ENCODE measurements around the gene PSMA8.
"Not testable (repeated sequence)": the region's sequence is repeated elsewhere in the genome, so short reads cannot be mapped to it uniquely, and the experiment has no call there.

PSMA8 gene

DNA sequence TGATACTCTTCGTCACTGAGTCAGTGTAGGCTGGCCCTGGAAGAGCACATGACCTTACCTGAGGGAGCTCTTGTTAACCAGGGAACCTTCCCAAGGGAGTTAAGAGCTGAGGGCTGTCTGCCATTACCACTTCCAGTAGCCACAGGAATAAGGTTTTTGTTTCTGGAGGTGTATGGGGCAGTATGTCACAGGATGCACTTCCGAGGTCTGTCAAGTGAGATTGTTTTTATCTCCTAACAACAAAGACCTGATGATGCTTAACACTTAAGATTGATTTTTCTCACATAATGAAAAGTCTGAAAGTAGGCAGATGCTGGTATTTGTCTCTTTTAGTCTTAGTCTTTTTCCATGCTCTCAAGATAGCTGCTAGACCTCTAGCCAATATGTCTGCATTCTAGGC, 41.8 kb downstream of the PSMA8 start:
- DNase-seq (ENCODE audit: low read depth): no peak

DNA sequence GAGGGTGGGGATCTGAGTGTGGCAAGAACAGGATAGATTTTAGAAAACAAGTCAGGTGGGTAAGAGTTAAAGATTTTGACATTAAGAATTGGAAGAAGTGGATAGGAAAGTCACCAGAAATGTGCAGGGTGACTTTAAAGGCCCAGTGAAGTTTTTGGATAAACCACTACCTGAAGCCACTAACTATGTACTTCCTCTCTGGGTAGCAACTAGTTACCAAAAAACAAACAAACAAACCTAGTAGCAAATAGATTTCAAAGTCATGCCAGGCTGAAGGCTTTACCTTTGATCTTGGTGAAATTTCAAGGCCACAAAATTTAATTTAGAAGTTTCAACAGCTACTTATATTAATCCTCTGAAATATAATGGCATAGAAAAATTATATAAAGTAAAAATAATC, 42.5 kb downstream of the PSMA8 start:
- no peak for DNase-seq (ENCODE audit: low read depth)

- no peak for DNase-seq (ENCODE audit: low read depth)
Observed at GRCh38 chr18:26181343-26181826, 47.7 kb downstream of the PSMA8 start.

DNA sequence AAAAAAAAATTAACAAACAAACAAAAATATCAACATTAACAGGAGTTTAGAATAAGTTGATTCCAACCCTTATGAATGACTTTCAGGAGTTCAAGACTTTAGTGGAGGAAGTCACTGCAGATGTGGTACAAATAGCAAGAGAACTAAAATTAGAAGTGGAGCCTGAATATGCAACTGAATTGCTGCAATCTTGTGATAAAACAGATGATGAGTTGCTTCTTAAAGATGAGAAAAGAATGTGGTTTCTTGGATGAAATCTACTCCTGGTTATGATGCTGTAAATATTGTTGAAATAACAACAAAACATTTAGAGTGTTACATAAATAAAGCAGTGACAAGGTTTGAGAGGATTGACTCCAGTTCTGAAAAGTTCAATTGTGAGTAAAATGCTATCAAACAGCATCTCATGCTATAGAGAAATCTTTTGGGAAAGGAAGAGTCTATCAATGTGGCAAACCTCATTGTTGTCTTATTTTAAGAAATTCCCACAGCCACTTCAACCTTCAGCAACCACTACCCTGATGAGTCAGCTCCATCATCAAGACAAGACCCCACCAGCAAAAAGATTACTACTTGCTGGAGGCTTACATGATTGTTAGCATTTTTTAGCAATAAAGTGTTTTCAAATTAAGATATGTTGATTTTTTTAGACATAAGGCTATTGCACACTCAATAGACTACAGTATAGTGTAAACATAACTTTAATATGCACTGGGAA, 49.9 kb downstream of the PSMA8 start:
- DNase-seq (ENCODE audit: low read depth): no peak

- no peak for DNase-seq (ENCODE audit: low read depth)
Observed at GRCh38 chr18:26185267-26185666, 51.6 kb downstream of the PSMA8 start.

GRCh38 chr18:26190506-26190905, 56.8 kb downstream of the PSMA8 start:
- no peak for DNase-seq (ENCODE audit: low read depth)

DNA sequence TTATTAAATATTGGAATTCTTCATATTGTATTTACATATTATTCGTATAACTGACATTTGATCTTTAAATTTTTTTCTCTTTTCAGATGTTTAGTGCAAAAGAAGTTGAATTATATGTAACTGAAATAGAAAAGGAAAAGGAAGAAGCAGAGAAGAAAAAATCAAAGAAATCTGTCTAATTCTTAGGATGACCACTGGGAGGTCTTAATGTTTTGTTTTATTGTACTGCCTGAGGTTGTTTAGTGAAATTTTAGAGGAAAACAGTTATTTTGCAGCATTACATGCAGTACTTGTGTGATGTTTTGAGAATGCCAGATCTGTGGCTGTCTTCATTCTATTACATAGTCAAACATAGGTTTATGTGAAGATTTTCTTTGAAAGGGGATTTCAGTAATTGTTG, 58.6 kb downstream of the PSMA8 start:
- DNase-seq (ENCODE audit: low read depth): no peak

DNA sequence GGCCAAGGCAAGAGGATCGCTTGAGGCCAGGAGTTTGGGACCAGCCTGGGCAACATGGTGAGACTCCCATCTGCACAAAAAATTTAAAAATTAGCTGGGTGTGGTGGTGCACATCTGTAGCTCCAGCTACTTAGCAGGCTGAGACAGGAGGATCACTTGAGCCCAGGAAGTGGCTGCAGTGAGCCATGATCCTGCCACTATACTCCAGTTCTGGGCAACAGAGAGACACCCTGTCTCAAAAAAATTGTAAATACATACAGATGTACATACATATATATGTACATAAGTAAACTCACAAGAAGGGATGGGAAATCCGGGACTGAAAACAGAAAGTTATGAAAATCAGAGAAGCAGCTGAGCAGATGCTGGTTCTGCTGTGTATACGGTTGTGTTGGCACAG, 62.9 kb downstream of the PSMA8 start:
- DNase-seq (ENCODE audit: low read depth): no peak

DNA sequence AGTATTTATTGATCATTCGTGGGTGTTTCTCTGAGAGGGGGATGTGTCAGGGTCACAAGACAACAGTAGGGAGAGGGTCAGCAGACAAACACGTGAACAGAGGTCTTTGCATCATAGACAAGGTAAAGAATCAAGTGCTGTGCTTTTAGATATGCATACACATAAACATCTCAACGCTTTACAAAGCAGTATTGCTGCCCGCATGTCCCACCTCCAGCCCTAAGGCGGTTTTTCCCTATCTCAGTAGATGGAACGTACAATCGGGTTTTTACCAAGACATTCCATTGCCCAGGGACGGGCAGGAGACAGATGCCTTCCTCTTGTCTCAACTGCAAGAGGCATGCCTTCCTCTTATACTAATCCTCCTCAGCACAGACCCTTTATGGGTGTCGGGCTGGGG, 68.3 kb downstream of the PSMA8 start:
- DNase-seq (ENCODE audit: low read depth): not testable (repeated sequence)

- no peak for DNase-seq (ENCODE audit: low read depth)
Observed at GRCh38 chr18:26205318-26205717, 71.6 kb downstream of the PSMA8 start.

DNA sequence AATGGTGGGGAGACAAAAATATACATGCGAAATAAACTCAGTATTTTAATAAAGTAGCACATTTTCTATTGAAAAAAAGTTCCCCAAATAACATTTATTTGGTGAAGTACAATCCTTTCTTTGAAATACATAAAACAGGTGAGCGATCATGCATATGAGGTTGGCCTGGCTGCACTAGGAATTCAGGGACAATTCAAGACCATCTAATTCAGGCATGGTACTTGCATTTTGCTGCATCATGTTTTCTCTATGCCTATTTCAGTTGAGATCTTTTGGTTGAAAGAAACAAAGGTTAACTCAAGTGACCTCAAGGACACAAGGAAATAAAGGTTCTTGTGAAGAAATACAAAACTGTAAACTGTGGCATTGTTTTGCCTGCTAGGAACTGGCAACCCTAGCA, 72.8 kb downstream of the PSMA8 start:
- DNase-seq (ENCODE audit: low read depth): no peak

DNA sequence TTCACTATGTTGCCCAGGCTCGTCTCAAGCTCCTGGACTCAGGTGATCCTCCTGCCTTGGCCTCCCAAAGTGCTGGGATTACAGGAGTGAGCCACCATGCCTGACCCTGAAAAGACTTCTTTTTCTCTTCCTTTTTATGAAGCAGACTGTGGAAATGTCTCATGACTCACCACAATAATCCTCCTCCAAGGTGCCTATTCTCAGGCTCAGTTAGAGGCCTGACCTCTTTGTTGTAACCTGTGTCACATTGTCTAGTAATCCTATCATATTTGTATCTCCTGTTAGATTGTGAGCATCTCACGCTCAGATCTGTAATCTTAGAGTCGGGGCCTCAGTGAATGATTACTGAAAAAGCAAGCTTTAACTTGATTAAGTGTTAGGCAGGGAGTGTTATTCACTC, 74.3 kb downstream of the PSMA8 start:
- DNase-seq (ENCODE audit: low read depth): no peak

- no peak for DNase-seq (ENCODE audit: low read depth)
Observed at GRCh38 chr18:26208977-26209376, 75.3 kb downstream of the PSMA8 start.

GRCh38 chr18:26210147-26210546, 76.5 kb downstream of the PSMA8 start:
- DNase-seq (ENCODE audit: low read depth): no peak

DNA sequence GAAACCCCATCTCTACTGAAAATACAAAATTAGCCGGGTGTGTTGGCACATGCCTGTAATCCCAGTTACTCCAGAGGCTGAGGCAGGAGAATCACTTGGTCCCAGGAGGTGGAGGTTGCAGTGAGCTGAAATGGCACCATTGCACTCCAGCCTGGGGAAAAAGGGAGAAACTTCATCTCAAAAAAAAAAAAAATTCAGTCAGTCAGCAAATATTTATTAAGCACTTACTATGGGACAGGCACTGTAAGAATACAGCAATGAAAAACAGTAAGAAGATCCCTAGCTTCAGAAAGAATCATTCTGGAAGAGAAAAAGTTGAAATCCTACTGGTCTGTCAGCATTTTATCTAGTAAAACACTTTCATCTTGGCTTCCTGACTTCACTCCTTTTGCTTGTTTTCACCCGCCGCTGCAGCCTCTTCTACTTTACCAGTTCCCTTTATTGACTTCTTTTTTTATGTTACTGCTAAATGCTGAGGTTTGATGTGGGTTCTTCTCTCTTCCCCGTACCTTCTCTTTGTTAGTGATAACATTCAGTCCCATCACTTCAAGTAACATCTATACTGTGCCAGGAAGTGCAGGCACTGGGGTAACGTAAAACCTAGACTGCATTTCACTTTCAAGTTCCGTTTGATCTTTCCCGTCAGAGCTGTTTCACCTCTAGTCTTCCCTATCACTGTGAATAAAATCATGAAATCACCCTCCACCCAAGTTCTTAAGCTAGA, 81.7 kb downstream of the PSMA8 start:
- no peak for DNase-seq (ENCODE audit: low read depth)

DNA sequence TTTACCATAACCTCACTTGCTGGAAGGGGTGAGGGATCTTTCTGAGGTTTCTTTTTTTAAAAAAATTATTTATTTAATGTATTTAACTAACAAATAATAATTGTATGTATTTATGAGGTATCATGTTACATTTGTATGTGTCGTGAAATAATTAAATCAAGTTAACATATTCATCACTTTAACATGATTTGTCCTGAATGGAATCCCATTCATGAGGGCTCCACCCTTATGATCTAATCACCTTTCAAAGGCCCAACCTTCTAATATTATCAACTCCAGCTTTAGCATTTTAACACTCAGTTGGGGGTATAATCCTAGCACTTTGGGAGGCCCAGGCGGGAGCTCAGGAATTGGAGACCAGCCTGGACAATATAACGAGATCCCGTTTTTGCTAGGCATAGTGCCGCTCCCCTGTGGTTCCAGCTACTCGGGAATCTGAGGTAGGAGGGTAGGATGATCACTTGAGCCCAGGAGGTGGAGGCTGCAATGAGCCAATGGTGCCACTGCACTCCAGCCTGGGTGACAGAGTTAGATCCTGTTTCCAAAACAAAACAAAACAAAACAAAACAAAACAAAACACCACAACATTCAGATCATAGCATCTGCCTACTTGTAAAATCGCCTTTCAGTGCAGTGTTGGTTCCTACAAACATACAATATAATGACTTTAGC, 91.5 kb downstream of the PSMA8 start:
- no peak for DNase-seq (ENCODE audit: low read depth)

DNA sequence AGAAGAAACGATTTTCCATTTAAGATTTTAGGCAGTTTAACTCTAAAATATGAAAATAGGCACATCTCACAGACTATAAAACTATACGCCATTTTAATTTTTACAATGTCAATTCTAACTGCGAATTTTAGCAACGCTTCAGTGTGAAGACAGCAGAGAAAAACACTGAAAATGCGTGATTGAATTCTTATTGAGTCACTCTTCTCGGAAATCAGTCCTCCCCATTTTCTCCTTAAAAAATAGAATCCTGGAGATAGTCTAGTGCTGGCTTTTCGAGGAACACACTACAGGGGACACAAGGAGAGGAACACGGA, 92.2 kb downstream of the PSMA8 start:
- DNase-seq (ENCODE audit: low read depth): no peak

DNA sequence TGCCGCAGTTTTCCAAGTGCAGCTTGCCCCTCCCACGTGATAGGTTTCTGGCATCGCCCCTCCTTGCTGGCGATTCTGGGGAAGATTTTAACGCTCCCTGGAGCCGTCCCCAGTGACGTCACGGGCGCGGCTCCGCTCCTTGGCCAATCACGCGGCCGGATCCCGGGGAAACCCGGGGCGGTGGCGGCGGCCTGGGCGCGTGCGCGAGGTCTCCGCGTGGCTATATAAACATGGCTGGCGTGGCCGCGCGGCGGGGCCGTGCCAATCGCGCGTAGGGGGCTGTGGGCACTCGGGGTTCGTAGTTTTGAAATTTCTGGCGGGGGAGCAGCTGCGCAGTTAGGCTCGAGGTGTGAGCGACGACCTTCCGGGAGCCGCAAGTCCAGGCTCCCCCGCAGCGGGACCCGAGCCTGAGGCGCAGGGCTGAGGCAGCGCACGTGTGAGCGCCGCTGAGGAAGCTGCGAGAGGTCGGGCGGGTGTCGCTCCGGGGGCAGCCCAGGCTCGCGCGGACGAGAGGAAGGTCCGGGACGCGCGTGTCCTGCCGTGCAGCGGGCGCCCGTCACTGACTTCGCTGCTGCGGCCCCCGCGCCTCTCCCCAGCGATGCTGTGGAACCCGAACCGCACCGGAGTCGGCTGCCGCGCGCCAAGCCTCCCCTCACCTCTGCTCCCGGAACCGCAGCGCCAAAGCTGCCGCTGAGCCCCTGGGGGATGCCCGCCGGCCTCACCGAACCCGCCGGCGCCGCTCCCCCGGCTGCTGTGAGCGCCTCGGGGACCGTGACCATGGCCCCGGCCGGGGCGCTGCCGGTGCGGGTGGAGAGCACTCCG, 92.8 kb downstream of the PSMA8 start, which contains the start of gene TAF4B:
Gene TAF4B, plus strand, starts transcription at position 217 of the 822 bp plus-strand sequence. Its CDS starts 489 bp downstream, at position 706.
- DNase-seq (ENCODE audit: low read depth): peak; percentile 89

GRCh38 chr18:26227051-26227670, 93.5 kb downstream of the PSMA8 start:
- DNase-seq (ENCODE audit: low read depth): no peak

GRCh38 chr18:26228562-26229260, 95.0 kb downstream of the PSMA8 start:
- no peak for DNase-seq (ENCODE audit: low read depth)

GRCh38 chr18:26230497-26230896, 96.8 kb downstream of the PSMA8 start:
- no peak for DNase-seq (ENCODE audit: low read depth)

Data from stimulated activated CD8-positive, alpha-beta memory T cell treated with anti-CD3 and anti-CD28 coated beads, Interleukin-15, amount 100 ng/mL, for 24 hours (primary cell).